ENCODE data around the gene RPS6KA4. TPM values are rescaled to one million over a fixed set of nuclear protein-coding genes. Genes with fewer than 3 reads are reported as not detected.

The RPS6KA4 gene
- total RNA-seq, 4 donors from 2014 or later = 19.1 to 36.1 (median 26.0) TPM

DNA sequence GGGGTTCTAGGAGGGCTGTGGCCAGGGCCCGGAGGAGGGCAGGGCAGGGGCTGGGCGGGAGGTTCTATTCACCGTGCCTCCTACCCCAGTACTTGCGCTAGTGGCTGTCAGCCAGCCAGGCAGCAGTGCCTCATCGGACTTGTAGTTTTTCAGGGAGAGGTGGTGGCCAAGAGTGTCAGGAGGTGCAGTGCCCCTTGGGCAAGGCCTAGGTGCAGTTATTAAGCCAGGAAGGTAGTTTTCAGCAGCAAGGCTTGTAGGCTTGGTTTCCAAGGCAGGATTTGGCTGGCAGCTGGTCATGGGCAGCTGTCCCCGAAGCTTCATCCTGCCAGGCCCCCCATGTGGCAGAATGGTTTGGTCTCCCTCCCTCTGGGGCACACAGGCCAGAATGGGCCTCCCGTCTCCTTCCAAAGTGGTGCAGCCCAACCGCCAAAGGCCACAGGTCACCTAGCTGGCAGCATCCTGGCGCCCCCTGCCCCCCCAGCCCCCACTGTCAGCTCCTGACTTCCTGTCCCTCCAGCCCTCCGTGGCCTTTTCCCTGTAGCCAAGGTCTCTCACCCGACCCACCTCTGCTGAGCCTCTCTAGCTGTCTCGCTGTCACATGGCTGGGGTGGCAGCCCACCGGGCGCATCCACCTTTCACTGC is 10.5 kb upstream of the RPS6KA4 start:
- H3K27me3 ChIP-seq = no peaks in the 10 kb centered on the region
- 76% methylated on average over 8 of the region's 14 CpGs for WGBS
- no peak overlapping the region for H3K27ac ChIP-seq (replicated peaks in 1 of 4)
- intact Hi-C loops (cut with DNase I) = no loop called here
- no peaks in the 10 kb centered on the region for H3K36me3 ChIP-seq
- no peaks in the 10 kb centered on the region for H3K9me3 ChIP-seq
- TF ChIP-seq, protein P1, sequence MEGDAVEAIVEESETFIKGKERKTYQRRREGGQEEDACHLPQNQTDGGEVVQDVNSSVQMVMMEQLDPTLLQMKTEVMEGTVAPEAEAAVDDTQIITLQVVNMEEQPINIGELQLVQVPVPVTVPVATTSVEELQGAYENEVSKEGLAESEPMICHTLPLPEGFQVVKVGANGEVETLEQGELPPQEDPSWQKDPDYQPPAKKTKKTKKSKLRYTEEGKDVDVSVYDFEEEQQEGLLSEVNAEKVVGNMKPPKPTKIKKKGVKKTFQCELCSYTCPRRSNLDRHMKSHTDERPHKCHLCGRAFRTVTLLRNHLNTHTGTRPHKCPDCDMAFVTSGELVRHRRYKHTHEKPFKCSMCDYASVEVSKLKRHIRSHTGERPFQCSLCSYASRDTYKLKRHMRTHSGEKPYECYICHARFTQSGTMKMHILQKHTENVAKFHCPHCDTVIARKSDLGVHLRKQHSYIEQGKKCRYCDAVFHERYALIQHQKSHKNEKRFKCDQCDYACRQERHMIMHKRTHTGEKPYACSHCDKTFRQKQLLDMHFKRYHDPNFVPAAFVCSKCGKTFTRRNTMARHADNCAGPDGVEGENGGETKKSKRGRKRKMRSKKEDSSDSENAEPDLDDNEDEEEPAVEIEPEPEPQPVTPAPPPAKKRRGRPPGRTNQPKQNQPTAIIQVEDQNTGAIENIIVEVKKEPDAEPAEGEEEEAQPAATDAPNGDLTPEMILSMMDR (IDR thresholded peaks at IDR 0.05) = no peak
- TF ChIP-seq EP300 (IDR thresholded peaks at IDR 0.05) (no peak), POLR2AphosphoS5 (IDR thresholded peaks at IDR 0.05) (no peak), POLR2A (IDR thresholded peaks at IDR 0.05; ENCODE audit: low read depth) (no peak)
- peaks cover 0 to 3% (median 1%) of the 10 kb centered on the region in 4 donors for H3K4me1 ChIP-seq
- no peak for DNase-seq (ENCODE audit: extremely low spot score)
- H3K4me3 ChIP-seq = no peak overlapping the region

DNA sequence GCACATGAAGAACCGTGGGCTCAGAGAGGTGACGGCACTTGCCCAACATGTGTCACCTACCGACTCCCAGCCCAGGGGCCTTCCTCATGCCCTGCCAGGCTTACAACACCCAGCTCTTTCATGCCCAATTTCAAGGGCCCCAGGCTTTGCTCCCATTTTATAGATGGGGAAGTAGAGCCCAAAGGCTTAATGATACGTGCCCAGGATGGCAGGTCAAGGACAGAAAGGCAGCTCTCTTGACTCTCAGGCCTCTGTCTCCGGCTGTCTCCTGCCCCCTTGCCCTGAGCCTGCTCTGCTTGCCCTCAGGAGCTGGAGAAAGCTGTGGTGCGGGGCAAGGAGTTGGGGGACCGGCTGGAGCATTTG is 10.0 kb upstream of the RPS6KA4 start:
- intact Hi-C loops (cut with DNase I) = no loop called here
- Histone ChIP-seq H3K4me3 (no peak overlapping the region), H3K27ac (replicated peaks in 1 of 4) (no peak overlapping the region), H3K9me3 (no peaks in the 10 kb centered on the region), H3K27me3 (no peaks in the 10 kb centered on the region), H3K36me3 (no peaks in the 10 kb centered on the region), H3K4me1 (peaks cover 0 to 2% (median 0%) of the 10 kb centered on the region in 4 donors)
- no peak for DNase-seq (ENCODE audit: extremely low spot score)
- no peak for TF ChIP-seq EP300 (IDR thresholded peaks at IDR 0.05)
- TF ChIP-seq POLR2A (IDR thresholded peaks at IDR 0.05; ENCODE audit: low read depth) = no peak
- TF ChIP-seq, protein P1 (IDR thresholded peaks at IDR 0.05) = no peak
- no peak for TF ChIP-seq POLR2AphosphoS5 (IDR thresholded peaks at IDR 0.05)
- 87% methylated on average over 5 of the region's 7 CpGs for WGBS

DNA sequence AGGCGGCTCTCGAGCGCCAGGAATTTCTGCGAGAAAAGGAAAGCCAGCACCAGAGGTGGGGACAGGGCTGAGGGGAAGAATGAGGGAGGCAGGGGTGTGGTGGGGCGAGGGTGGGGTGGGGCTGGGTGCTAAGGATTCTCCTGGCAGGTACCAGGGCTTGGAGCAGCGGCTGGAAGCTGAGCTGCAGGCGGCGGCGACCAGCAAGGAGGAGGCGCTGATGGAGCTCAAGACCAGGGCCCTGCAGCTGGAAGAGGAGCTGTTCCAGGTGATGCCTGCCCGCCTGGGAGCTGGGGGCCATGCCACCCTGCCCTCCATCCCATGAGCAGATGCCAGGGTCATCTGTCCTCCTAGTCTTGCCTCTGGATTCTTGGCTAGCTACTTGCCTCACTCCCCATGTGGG is 9.6 kb upstream of the RPS6KA4 start:
- TF ChIP-seq POLR2A (IDR thresholded peaks at IDR 0.05; ENCODE audit: low read depth) = no peak
- TF ChIP-seq, protein P1 (IDR thresholded peaks at IDR 0.05) = no peak
- TF ChIP-seq POLR2AphosphoS5 (IDR thresholded peaks at IDR 0.05) = no peak
- TF ChIP-seq EP300 (IDR thresholded peaks at IDR 0.05) = no peak
- H3K27ac ChIP-seq (replicated peaks in 1 of 4) = no peak overlapping the region
- 91% methylated on average over 10 of the region's 11 CpGs for WGBS

DNA sequence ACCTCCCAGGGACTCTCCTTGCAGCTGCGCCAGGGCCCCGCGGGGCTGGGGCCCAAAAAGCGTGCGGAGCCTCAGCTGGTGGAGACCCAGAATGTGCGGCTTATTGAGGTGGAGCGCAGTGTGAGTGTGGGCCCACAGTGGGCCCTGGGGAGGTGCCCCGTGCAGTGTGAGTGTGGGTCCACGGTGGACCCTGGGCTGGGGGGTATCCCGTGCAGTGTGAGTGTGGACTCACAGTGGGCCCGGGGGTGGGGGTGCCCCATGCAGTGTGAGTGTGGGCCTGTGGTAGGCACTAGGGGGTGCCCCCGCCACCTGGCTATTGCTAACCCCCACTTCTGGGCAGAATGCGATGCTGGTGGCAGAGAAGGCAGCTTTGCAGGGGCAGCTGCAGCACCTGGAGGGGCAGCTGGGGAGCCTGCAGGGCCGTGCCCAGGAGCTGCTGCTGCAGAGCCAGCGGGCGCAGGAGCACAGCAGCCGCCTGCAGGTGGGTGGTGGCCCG is 7.8 kb upstream of the RPS6KA4 start:
- Histone ChIP-seq H3K9me3 (no peaks in the 10 kb centered on the region), H3K27me3 (no peaks in the 10 kb centered on the region), H3K4me3 (no peak overlapping the region), H3K36me3 (no peaks in the 10 kb centered on the region), H3K27ac (replicated peaks in 1 of 4) (no peak overlapping the region), H3K4me1 (peaks cover 10 to 22% (median 15%) of the 10 kb centered on the region in 4 donors)
- intact Hi-C loops (cut with DNase I) = no loop called here
- no peak for DNase-seq (ENCODE audit: extremely low spot score)
- whole genome bisulfite sequencing = 91% methylated on average over 16 of the region's 18 CpGs
- no peak for TF ChIP-seq POLR2A (IDR thresholded peaks at IDR 0.05; ENCODE audit: low read depth)
- TF ChIP-seq, protein P1 (IDR thresholded peaks at IDR 0.05) = no peak
- no peak for TF ChIP-seq POLR2AphosphoS5 (IDR thresholded peaks at IDR 0.05)
- TF ChIP-seq EP300 (IDR thresholded peaks at IDR 0.05) = no peak

More for the DNA sequence above, 9.6 kb upstream of the RPS6KA4 start:
- Histone ChIP-seq H3K4me3 (no peak overlapping the region), H3K9me3 (no peaks in the 10 kb centered on the region), H3K4me1 (peaks cover 0 to 6% (median under 1%) of the 10 kb centered on the region in 4 donors), H3K27me3 (no peaks in the 10 kb centered on the region), H3K36me3 (no peaks in the 10 kb centered on the region)
- no peak for DNase-seq (ENCODE audit: extremely low spot score)
- intact Hi-C loops (cut with DNase I) = no loop called here

Data from esophagus muscularis mucosa (tissue), 4 donors.